K562 (cell line): Measurements from ENCODE around the gene TBP. TPM values are rescaled to one million over a fixed set of nuclear protein-coding genes. Genes with fewer than 3 reads are reported as not detected.
"Not testable (repeated sequence)": the region's sequence is repeated elsewhere in the genome, so short reads cannot be mapped to it uniquely, and the experiment has no call there.

Experiments used
- ARID1B ChIP-seq: fragments of 450-650 bp; IDR thresholded peaks from 2 replicates; pipeline ENCODE4 v1.6.1; 2016; ENCODE audit warnings: antibody characterized with exemption, mild to moderate bottlenecking, inconsistent platforms
- ATF7 ChIP-seq: fragments of 450-650 bp; IDR thresholded peaks from 2 replicates; pipeline ENCODE4 v1.7.1; 2014; ENCODE audit warnings: mild to moderate bottlenecking, moderate library complexity
- CEBPB ChIP-seq: fragments of 450-650 bp; IDR thresholded peaks from 2 replicates; pipeline ENCODE4 v1.6.1; 2016; ENCODE audit warnings: missing genetic modification characterization, missing compliant biosample characterization
- EP400 ChIP-seq: fragments of 450-650 bp; IDR thresholded peaks from 2 replicates; pipeline ENCODE4 v1.6.1; 2017; ENCODE audit warnings: antibody characterized with exemption, mild to moderate bottlenecking, moderate library complexity
- GTF2A2 ChIP-seq: IDR thresholded peaks from 2 replicates; pipeline ENCODE4 v1.6.1; 2016; ENCODE audit warnings: mild to moderate bottlenecking, missing genetic modification characterization, missing compliant biosample characterization
- HDAC2 ChIP-seq: fragments of 450-650 bp; IDR thresholded peaks from 2 replicates; pipeline ENCODE4 v1.6.1; 2016; ENCODE audit warnings: mild to moderate bottlenecking
- KLF13 ChIP-seq: fragments of 450-650 bp; IDR thresholded peaks from 2 replicates; pipeline ENCODE4 v1.6.1; 2016; ENCODE audit warnings: missing genetic modification characterization, low read depth, mild to moderate bottlenecking, missing compliant biosample characterization, moderate library complexity, borderline replicate concordance
- POLR2B ChIP-seq: fragments of 450-650 bp; IDR thresholded peaks from 2 replicates; pipeline ENCODE4 v1.6.1; 2018; ENCODE audit warnings: low read depth; ENCODE audit not compliant: partially characterized antibody
- RBFOX2 ChIP-seq: fragments of 200-400 bp; formaldehyde crosslinking; IDR thresholded peaks from 2 replicates; pipeline ENCODE4 v1.6.1; 2017; ENCODE audit warnings: low read depth, mild to moderate bottlenecking, low read length, moderate library complexity
- SMAD4 ChIP-seq: fragments of 250-450 bp; sonication (Bioruptor Pico); conservative IDR thresholded peaks from 2 replicates; pipeline ENCODE4 v1.8.0; 2021; ENCODE audit warnings: inconsistent platforms, mild to moderate bottlenecking, moderate library complexity
- TOE1 ChIP-seq, 2 experiments: fragments of 450-650 bp in 1 of 2; sonication (generic) in 1 of 2; formaldehyde crosslinking in 1 of 2; IDR thresholded peaks; 2 replicates each; pipeline versions ENCODE4 v1.7.1 to v1.8.0; 2016 to 2022; ENCODE audit warnings: borderline replicate concordance in 2 of 2, mild to moderate bottlenecking in 2 of 2, antibody characterized with exemption in 1 of 2, inconsistent platforms in 1 of 2, low read depth in 1 of 2, missing genetic modification reagents in 1 of 2, moderate library complexity in 1 of 2
- ZBTB2 ChIP-seq: fragments of 450-650 bp; IDR thresholded peaks from 2 replicates; pipeline ENCODE4 v1.6.1; 2016; ENCODE audit warnings: antibody characterized with exemption
- ZBTB40 ChIP-seq, 2 experiments: fragments of 450-650 bp in 1 of 2; sonication (generic) in 1 of 2; formaldehyde crosslinking in 1 of 2; IDR thresholded peaks; 2 replicates each; pipeline versions ENCODE4 v1.7.1 to v1.9.0; 2016 to 2022; ENCODE audit warnings: inconsistent platforms in 1 of 2, mild to moderate bottlenecking in 1 of 2, missing genetic modification reagents in 1 of 2
- ZNF830 ChIP-seq: fragments of 250-450 bp; sonication (Bioruptor Pico); IDR thresholded peaks from 2 replicates; pipeline ENCODE4 v1.5.0; 2021; ENCODE audit warnings: mild to moderate bottlenecking
- polyA plus RNA-seq, 8 experiments: library from polyadenylated mRNA; depleted of rRNA in 4 of 8; stranded (reverse) in 5 of 8; unstranded in 3 of 8; fragments of >200 nt; fragmentation: Nextera tagmentation in 2 of 8; fragmentation: Illumina TruSeq in 1 of 8; extraction: Ambion mirVana in 2 of 8; extraction: Trizol in 1 of 8; gene quantifications; 2 replicates each; pipeline versions ENCODE4 v1.2.1 to v1.2.3, GENCODE V29; 2011 to 2014; ENCODE audit warnings: inconsistent platforms in 1 of 8, missing spikeins in 1 of 8
- total RNA-seq, 7 experiments: library from RNA; depleted of rRNA in 6 of 7; stranded (reverse); fragments of >200 nt in 6 of 7; fragmentation: Illumina TruSeq in 2 of 7; extraction: Trizol in 2 of 7; gene quantifications; 2 replicates each; pipeline versions ENCODE4 v1.2.1 to v1.2.3, GENCODE V29; 2011 to 2021; ENCODE audit warnings: low replicate concordance in 1 of 7

The TBP gene
- total and polyA plus RNA-seq, 9 of the 15 experiments (the other 6 are each of a cell fraction or from before 2014, with no cell fraction given): 28.5 to 86.1 (median 39.5) TPM

GRCh38 chr6:170612256-170612804, 58.2 kb downstream of the TBP start (continued):
- TF ChIP-seq ZBTB2 (peak; percentile 71; the same call in 1 of the 2 replicates), POLR2B (peak; percentile 69), RBFOX2 (peak; percentile 64), ARID1B (peak; percentile 46), ZNF830 (CRISPR knock-in tag) (0 out of 2 replicates have a peak, but pooled peaks have one; percentile 50), EP400 (peak; percentile 79), CEBPB (tag) (peak; percentile 39; the same call in 1 of the 2 replicates), KLF13 (tag) (peak; percentile 62; the same call in 1 of the 2 replicates), TOE1 (IDR thresholded peaks at IDR 0.05; ENCODE audit: borderline replicate concordance) (peak; percentile 34; the same call in 1 of the 2 replicates), HDAC2 (peak; percentile 71; the same call in 1 of the 2 replicates), ATF7 (peak; percentile 45; the same call in 1 of the 2 replicates), GTF2A2 (tag) (0 out of 2 replicates have a peak, but pooled peaks have one; percentile 42), ZBTB40 (IDR thresholded peaks at IDR 0.05) (peak; percentile 72), SMAD4 (peak; percentile 76; the same call in 1 of the 2 replicates)
- not testable (repeated sequence) for TF ChIP-seq TOE1 (CRISPR knock-in tag; IDR thresholded peaks at IDR 0.05; ENCODE audit: borderline replicate concordance, low read depth); ZBTB40 (CRISPR knock-in tag; IDR thresholded peaks at IDR 0.05)
